Measurements from ENCODE around the gene C1QTNF9. TPM values are rescaled to one million over a fixed set of nuclear protein-coding genes. Genes with fewer than 3 reads are reported as not detected.

Gene C1QTNF9
- total and polyA plus RNA-seq, 2 of the 4 experiments (the other 2 are of a cell fraction): 0.18 to 0.21 TPM

DNA sequence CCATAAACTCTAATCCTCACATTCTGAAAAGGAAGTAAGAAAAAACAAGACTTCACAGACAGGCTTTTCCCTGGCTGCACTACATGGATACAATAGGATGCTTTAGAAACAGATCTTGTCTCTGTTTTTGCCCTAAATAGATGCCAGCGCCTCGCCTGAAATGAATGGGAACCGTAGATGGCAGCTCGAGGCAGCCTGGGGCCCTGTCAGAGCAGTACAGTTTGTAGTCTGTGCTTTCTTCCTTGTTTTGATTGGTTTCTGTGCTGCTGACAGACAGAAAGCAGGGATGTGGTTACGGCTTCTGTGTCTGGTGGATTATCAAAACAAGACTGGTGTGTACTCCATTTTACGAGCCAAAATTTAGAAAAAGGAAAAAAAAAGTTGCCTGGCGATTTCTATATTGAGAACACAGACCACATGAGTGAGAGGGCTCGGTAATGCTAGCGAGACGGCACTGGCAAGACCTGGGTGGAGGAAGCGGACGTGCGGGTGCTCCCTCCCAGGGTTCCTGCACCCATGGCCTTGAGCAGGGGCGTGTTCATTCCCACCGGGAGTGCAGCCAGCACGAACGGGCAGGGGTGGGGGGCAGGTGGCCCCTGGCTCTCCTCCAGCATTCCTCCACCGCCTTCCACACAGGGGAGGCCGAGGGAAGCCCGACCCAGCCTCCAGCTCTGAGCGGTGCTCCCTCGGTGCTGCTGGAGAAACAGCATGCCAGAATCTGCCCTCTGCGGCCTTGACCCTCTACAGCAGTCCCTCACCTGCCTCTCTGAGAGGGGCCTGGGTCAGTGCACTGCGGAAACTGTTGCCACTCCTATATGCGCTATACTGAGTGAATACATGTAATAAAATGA lies 37.6 kb upstream of the C1QTNF9 start:
- Histone ChIP-seq H3K9me3 (ENCODE audit: control insufficient read depth, insufficient read depth, low read length) (no peaks in the 10 kb centered on the region), H2BK5ac (ENCODE audit: low read depth, low read length, poor library complexity, severe bottlenecking) (peak overlapping the region; percentile 61), H3K27ac (ENCODE audit: insufficient read depth, low read length) (peak overlapping the region; percentile 50), H3K4me2 (ENCODE audit: low read depth, low read length) (peak overlapping the region; percentile 99), H2BK120ac (ENCODE audit: low read depth, low read length) (peak overlapping the region; percentile 68), H3K9me1 (ENCODE audit: insufficient read depth, low read length) (peaks cover 12% of the 10 kb centered on the region; the same call in 1 of the 2 replicates), H2BK20ac (ENCODE audit: low read depth, low read length) (peak overlapping the region; percentile 13; the same call in 1 of the 2 replicates), H4K5ac (ENCODE audit: low read depth, low read length) (peak overlapping the region; percentile 47), H2AK9ac (replicated peaks; ENCODE audit: low read depth, low read length, poor library complexity) (peak overlapping the region; percentile 69), H3K18ac (ENCODE audit: low read depth, low read length) (peak overlapping the region; percentile 61), H3K56ac (ENCODE audit: extremely low read depth, insufficient read depth, low read length) (0 out of 2 replicates have a peak overlapping the region, but pooled peaks have one; percentile 37), H4K91ac (ENCODE audit: insufficient read depth, low read depth, low read length) (peak overlapping the region; percentile 66), H3K27me3 (ENCODE audit: control insufficient read depth, insufficient read depth, low read length) (no peaks in the 10 kb centered on the region), H3K36me3 (ENCODE audit: control insufficient read depth, insufficient read depth, low read length) (no peaks in the 10 kb centered on the region), H2AFZ (replicated peaks; ENCODE audit: low read length, poor library complexity) (peak overlapping the region; percentile 90), H3K9ac (ENCODE audit: low read depth, low read length) (peak overlapping the region; percentile 45), H3K4ac (ENCODE audit: low read depth, low read length) (peak overlapping the region; percentile 50), H2BK15ac (ENCODE audit: low read depth, low read length) (peak overlapping the region; percentile 55; the same call in 1 of the 3 replicates), H3K4me3 (ENCODE audit: insufficient read depth, low read depth, low read length) (peak overlapping the region; percentile 19), H4K20me1 (ENCODE audit: insufficient read depth, low read length) (0 out of 2 replicates have a peak, but pooled peaks cover 2% of the 10 kb centered on the region), H2AK5ac (ENCODE audit: low read depth, low read length) (peak overlapping the region; percentile 17; the same call in 1 of the 2 replicates), H3K79me1 (ENCODE audit: low read depth in 1 of 2, low read length in 2 of 2) (peaks cover 30 to 63% of the 10 kb centered on the region in 2 experiments), H3K4me1 (ENCODE audit: control insufficient read depth, insufficient read depth, low read length) (peaks cover 18% of the 10 kb centered on the region), H3K14ac (replicated peaks; ENCODE audit: low read depth, low read length) (peak overlapping the region; percentile 78), H4K8ac (ENCODE audit: low read depth in 2 of 2, low read length in 2 of 2) (peak overlapping the region; percentile 11 to 23; a peak in 3 of 4 replicates), H3K23ac (ENCODE audit: low read depth, low read length) (peak overlapping the region; percentile 98)
- 21% methylated on average over 8 of the region's 25 CpGs; no CpG with 5 or more reads in 1 of the 2 experiments for WGBS, 2 experiments (ENCODE audit: extremely low coverage in 2 of 2, insufficient read length in 1 of 2)
- POLR2A ChIA-PET (ENCODE audit: unreplicated experiment): no interaction called here
- DNase-seq (peak; percentile 76), ATAC-seq (ENCODE audit: low read depth) (peak; percentile 74)
- intact Hi-C loops (cut with micrococcal nuclease) (no loop called here), dilution Hi-C loops (cut with HindIII; ENCODE audit: low sequenced_read_pairs, unreplicated experiment) (no loop called here), in situ Hi-C loops (cut with MboI; ENCODE audit: low sequenced_read_pairs) (no loop called here)
- TF ChIP-seq CHD1 (IDR thresholded peaks at IDR 0.05; ENCODE audit: low read depth, low read length) (no peak), MXI1 (IDR thresholded peaks at IDR 0.05; ENCODE audit: borderline replicate concordance, low read depth, low read length) (0 out of 2 replicates have a peak, but pooled peaks have one; percentile 20)
- CTCF ChIA-PET: interaction anchor here (1.1 kb wide), 1 partner anchor 17 kb away, joined by 3 read pairs; no protein-coding TSS in a partner anchor
- BruUV-seq (replicated peaks): no TSS peak

Data from IMR-90 (cell line).